HG03045 (cell line): ENCODE results near the gene IQCE.

Experiments
- ATAC-seq: cut with Tn5 transposase; IDR thresholded peaks from one replicate; pipeline ENCODE4 v1.9.1; 2021; ENCODE audit warnings: mild to moderate bottlenecking, moderate library complexity; ENCODE audit not compliant: unreplicated experiment

IQCE gene, protein sequence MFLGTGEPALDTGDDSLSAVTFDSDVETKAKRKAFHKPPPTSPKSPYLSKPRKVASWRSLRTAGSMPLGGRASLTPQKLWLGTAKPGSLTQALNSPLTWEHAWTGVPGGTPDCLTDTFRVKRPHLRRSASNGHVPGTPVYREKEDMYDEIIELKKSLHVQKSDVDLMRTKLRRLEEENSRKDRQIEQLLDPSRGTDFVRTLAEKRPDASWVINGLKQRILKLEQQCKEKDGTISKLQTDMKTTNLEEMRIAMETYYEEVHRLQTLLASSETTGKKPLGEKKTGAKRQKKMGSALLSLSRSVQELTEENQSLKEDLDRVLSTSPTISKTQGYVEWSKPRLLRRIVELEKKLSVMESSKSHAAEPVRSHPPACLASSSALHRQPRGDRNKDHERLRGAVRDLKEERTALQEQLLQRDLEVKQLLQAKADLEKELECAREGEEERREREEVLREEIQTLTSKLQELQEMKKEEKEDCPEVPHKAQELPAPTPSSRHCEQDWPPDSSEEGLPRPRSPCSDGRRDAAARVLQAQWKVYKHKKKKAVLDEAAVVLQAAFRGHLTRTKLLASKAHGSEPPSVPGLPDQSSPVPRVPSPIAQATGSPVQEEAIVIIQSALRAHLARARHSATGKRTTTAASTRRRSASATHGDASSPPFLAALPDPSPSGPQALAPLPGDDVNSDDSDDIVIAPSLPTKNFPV

DNA sequence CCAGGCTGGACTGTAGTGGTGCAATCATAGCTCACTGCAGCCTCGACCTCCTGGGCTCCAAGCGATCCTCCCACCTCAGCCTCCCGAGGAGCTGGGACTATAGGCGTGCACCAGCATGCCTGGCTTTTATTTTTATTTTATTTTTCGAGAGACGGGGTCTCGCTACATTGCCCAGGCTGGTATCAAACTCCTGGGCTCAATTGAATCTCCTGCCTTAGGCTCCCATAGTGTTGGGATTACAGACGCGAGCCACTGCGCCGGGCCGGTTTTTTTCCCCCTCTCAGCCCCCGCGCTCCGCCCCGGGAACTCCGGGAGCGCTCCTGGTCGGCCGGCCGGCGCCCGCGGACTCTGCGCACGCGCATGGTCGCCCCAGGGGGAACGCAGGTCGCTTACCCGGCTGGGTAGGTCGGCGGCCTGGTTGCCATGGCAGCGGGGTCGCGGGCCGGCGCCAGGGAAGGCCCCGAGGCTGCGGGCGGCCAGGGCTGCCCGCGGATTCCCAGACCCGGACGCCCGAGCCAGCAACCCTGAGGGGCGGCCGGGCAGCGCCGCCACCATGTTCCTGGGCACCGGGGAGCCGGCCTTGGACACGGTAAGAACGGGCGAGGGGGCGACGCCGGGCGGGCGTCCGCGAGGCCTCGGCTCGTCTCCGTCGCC, at the start of gene IQCE:
Gene IQCE (plus strand): TSS at position 351 of the 654 bp plus-strand sequence. CDS start 203 bp downstream, at position 554.
- peak; percentile 64 for ATAC-seq

DNA sequence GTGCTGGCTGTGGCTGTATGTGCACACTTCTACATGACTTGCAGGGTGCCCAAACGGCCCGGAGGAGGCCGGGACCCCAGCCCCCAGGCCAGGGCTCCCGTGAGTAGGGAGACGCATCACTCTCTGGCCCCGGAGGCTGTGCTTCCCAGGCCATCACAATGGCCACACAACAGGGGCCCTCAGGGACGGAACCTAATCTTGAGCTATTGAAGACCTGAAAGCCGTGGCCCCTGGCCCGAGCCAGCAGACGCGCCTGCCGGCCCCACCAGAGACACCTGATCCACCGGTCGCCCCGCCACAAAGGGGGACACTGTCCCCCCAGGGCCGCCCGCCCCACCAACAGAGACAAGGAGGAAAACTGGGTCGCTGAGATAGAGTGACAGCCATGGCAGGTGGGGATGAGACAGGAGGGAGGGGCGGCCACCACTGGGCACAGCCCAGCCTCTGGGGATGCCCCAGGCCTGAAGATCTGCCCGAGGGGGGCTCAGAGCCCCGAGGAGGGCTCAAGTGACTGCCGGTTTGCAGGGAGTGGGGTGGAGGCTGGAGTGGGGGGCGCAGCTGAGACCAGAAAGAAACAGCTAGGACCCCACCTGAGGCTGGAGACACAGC, 49.4 kb upstream of the IQCE start:
- ATAC-seq, result no peak

DNA sequence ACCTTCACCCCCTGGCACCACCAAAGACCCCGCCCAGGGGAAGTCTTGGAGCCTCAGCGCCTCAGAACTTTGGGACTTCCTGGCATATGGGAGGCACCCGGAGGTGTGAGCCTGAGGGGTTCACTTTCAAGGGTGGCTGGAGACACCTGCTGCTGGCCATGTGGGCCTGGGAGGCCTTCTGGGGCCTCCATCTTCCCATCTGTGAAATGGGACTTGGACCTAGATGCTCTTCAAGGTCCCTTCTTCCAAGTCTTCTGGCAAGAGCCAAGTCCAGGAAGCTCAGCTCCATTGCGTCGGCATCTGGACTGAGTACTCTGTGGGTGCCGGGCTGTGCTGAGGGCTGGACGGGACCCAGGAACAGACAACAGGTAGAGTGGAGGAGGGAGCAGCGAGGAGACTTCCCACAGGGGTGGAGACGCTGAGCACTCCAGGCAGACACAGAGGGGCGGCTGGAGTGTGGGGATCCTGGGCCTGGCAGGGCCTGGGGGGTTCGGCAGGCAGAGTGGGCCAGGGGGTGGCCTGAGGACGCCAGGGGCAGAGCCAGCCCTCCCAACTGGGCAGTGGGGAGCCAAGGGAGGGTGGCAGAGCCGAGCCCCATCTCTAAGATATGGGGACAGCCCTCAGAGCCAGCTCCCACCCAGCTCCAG, 48.5 kb upstream of the IQCE start:
- no peak for ATAC-seq

DNA sequence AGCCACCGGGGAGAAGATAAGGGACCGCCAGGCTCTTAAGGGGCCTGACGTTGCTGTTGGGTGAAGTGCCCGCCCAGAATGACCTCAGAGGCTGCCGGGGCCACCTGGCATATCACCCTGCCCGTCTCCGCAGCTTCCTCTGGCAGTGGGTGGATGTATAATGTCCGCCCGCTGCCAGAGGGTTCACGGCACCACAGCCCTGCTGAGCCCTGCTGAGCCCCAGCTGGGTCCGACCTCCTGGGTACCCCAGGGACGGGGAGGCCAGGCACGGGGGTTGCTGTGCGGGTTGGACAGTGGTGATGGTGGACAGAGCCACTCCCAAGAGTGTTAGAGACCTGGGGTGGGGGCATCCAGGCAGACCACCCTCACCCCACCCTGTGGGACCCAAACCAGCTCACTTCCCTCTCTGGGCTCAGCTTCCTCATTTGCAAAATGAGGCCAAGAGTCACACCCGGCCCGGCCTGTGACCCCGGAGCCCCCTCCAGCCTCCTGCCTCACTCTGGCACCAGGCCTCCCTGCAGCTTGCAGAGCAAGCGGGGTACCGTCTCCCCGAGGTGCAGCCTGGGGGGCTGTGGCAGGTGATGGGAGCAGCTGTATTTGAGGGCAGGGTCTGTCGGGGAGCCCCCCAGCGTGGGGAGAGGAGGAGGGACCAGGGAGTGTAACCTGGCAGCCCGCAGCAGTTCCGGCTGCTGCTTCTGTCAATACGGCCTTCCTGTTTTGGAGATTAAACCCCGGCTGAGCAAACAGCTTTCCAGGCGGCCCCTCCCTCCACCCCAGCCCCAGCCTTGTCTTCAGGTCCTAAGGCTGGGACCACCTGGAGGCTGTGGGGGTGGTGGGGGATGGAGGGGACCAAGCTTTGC, 47.6 kb upstream of the IQCE start:
- no peak for ATAC-seq

DNA sequence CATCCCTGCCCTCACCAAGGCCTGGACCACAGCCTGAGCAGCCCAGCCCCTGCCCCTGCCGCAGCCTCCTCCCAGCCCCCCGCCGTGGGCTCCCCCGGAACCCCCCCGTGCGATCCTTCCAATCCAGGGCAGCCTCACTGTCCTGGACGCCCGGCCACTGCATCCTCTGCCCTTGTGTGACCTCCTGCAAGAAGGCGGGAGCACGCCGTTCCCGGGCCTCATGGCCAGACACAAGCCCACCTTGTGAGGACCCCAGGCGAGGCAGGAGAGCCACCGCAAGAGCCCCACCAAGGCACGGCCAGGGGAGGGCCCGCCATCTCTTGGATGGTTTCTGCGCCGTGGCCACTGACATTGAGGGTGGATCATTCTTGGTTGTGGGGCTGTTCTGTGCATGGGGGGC, 47.0 kb upstream of the IQCE start:
- ATAC-seq, result no peak

DNA sequence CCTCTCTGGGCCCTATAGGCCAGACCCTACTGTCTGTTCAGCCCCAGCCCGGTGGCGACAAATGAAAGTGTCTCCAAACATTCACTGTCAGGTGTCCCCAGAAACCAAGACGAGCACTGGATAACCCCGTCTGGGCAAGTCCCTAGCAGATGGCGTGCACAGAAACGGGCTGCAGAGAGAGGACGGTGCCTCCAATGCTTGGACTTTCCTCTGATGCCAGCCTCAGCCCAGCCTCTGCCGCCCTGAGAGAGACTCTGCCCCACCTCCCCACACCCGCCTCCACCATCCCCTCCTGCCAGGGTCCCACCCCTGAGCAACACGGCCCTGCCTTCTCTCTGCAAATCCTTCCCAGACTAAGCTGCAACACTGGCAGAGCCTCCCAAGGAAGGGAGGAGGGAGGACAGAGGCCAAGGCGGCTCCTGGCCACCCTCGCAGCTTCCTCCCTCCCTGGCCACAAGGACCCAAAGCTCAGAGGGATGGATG, 46.6 kb upstream of the IQCE start:
- ATAC-seq, result no peak

DNA sequence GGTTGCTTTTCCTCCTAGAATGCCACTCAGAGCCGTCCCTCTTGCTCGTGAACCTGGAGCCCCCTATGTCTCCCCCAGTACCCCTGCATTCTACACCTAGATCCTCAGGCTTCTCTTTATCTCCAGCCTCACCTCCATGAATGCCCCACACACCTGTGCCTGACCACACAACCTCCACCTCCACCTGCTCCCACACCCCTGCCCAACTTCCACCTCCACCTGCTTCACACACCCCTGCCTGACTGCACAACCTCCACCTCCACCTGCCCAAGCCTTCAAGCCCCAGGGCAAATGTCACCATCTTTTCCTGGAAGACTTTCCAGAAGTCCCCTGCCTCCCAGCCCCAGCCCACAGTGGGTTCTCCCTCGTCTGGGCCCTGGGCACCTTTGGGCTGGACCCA, 46.1 kb upstream of the IQCE start:
- ATAC-seq, result no peak

DNA sequence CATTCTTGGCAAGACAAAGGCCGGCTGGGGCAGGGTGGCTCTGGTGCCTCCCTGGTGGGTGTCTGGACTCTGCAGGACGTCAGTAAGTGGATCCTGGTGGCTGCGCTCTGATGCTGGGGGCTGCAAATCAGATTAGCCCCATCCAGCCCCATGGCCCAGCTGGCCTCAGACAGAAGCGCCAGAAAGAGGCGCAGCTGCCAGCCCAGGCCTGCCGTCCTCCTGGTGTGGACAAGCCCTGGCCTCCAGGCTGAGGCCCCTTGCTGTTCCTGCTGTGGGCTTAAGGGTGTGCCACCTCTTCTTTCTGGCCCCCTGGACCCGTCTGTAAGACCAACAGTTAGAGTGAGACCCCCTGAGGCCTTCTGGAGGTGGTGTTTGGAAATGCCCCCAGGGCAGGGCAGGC, 45.1 kb upstream of the IQCE start:
- ATAC-seq, result no peak

DNA sequence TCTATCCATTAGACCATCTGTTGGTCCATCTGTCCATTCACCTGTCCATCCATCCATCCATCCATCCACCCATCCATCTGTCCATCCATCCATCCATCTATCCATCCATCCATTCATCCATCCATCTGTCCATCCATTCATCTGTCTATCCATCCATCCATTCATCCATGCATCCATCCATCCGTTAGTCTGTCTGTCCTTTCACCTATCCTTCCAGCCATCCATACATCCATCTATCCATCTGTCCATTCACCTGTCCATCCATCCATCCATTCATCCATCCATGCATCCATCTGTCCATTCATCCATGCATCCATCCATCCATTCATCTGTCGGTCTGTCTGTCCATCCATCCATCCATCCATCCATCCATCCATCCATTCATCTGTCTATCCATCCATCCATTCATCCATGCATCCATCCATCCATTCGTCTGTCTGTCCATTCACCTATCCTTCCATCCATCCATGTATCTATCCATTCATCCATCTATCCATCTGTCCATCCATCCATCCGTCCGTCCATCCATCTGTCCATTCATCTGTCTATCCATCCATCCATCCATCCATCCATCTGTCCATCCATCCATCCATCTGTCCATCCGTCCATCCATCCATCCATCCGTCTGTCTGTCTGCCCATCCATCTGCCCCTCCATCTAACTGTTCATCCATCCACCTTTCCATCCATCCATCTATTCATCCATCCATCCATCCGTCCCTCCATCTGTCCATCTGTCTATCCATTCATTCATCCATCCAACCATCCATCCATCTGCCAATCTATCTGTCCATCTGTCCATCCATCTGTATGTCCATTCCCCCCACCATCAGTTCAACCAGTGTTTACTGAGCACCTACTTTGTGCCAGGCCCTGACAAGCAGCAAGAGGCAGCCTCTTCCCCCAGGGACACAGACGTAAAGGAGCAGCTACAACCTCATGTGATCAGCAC, 44.0 kb upstream of the IQCE start:
- no peak for ATAC-seq

DNA sequence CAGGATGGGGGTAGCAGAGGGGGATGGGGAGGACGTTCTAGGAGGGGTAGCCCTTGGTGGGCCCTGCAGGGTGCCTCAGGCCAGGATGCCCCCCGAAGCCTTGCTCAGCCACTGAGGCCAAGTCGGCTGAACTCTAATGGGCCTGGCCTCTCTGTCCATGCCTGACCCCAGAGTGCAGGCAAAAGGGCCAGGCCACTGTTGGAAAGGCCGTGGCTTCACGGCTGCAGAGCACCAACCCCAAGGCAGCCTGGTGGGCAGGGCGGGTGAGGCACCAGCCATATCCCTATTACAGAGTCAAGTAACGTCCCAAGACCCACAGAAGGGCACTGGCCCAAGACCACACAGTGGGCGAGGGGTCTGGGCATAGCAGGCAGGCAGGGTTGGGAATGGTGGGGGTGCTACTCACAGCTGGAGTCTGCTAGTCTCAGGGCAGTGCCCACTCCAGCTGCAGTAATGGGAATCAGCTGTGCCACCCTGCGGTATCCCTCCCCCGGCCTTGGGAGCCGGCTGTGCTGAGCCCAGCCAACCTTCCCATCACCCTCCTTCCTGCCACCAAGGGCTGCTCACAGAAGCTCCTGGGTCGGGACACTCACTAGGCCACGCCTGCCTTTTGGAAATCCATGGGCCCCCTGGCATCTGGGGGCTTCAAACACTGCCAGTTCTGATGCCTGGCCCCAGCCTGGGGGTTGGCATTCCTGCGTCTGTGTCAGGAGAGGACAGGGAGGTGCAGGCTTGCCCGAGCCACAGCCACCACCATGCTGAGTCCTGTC, 43.2 kb upstream of the IQCE start:
- no peak for ATAC-seq

DNA sequence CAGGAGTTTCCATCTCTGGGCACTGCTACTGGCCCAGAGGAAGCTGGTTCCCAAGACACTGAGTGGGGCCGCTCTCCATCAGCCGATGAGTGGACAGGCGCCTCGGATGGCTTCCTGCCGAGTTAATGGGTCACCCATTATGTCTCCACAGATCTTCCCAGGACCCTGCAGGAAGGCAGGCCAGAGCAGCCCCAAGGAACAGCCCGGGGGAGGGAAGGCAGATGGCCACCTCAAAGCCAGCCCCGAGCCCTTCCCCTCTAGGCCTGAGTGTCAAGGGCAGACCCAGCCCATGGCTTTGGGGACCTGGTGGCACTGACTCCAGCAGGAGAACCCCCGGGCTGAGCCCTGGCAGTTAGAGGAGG, 42.6 kb upstream of the IQCE start:
- no peak for ATAC-seq

DNA sequence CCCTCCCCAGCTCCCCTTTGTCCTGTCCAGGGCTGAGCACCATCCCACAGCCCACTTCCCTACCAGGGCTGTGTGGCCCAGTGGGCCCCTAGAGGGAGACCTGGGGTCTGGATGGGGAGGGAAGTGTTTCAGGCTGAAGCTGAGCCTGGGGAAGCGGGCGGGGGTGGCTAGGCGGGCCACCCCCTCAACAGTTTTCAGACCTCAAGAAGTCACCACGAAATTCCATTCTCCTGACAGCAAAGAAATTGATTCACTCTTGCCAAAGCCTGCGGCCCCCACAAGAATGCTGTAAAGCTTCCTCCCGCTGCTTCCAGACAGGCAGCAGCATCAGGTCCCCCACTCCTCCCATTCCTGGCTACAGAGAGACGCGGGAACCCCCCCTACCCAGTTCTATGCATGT, 41.8 kb upstream of the IQCE start:
- ATAC-seq, result no peak

DNA sequence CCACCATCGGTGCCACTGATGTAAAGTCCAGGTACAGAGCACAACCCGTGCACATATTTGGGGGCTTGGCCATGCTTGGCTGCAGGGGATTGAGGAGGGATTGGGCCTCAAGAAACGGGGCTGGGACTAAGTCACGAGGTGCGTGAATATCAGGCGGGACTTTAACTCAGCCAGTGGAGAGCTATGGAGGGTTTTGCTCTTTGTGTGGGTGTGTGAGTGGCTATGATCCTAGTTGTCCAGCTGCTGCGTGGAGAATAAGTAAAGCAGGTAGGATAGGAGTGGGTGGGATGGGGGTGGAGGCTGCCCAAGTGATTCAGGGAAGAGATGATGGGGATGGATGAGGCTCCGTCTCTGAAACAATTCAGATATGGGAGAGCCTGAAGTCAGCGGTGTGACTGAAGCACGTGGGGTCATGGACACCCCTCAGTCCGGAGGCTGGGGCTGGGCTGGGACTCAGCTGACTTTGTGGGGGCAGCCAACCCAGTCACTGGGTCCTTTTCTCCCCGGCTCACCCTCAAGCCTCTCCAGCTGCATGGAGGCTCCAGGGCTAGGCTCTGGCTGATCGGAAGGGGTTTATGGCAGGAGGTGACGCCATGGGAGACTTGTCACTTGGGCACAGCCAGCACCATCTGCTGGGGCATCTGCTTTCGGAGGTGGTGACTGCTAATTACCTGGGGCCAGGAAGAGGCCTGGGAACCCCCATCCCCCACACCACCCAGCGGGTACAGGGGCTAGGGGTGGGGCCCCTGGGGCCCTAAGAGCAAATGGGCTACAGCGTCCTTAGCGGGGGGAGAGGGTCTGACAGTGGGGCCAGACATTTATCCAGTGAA, 40.9 kb upstream of the IQCE start:
- ATAC-seq, result no peak

DNA sequence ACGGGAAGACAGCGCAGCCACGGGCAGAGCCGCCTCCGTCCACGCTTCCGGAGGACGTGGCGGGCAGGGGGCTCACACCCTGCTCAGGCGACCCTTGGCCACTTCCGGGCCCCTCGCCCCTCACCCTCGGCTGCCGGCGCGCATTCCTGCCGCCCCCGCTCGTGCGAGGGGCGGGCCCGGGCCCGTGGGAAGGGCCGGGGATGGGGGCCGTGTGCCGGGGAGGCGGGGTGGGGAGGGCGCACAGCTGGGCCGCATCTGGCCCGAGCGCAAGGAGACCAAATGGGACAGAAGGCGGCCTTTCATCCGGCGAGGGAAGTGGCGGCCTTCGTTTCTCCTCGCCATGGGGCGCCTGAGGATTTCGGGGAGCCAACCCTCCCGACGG, 40.1 kb upstream of the IQCE start:
- ATAC-seq, result no peak

DNA sequence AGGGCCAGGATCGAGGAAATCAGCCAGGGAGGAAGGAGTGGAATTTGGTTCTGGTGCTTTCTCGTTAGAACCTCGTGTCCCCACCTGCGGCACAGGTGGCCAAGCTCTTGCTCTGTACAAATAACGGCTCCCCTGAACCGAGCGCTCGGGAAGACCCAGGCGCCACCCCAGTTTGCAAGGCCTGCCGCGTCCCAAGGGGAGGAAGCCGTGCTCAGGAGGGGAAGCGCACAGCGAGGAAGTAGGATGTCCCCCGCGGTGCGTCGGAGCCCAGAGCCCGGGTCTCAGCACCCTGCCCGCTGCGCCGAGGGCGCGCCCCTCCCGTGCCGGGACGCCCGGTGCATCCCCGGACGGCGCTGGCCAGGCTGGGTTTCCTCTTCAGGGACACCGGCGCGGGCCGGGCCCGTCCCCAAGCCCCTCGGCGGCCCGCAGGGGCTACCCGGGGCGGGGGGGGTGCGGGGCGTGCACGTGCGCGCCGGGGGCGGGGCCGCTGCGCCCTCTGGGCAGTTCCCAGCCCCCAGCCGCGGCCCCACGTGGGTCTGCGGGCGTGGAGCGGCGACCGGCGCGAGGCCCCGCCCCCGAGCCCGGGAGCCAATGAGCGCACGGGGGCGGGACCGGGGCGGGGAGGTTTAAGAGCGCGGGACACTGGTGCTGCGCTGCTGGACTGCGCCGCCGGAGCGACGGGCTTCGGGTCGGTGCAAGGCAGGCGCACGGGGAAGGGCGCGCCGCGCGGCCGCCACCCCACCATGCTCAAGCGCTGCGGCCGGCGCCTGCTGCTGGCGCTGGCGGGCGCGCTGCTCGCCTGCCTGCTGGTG, 39.5 kb upstream of the IQCE start, which contains the start of gene LFNG:
Gene LFNG (plus strand): TSS at position 656 of the 812 bp plus-strand sequence. CDS start 88 bp downstream, at position 744.
- ATAC-seq, result peak; percentile 78

DNA sequence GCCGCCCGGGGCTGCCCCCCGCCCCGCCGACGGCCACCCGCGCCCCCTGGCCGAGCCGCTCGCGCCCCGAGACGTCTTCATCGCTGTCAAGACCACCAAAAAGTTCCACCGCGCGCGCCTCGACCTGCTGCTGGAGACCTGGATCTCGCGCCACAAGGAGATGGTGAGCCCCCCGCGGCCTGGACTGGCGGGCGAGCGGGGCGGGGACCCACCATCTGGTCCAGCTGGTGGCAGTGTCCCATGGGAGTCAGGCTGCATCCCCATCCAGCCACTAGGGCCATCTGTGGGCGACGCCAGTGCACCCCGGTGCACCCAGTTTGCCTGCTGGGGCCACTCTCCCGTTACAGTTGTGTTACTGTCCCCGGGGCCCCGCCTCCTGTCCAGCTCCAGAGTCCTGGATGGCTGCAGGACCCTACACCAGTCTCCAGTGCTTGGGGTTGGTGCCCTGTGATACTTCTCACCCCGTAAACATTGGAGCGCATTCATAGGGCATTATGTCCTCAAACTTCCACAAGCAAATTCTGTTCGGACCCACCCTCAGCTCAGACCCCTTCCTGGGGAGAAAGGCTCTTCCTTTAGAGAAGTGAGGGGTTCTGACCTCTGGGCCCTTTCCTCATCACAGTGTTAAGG, 38.5 kb upstream of the IQCE start:
- ATAC-seq, result no peak
